GM23338 (cell line): ENCODE data around the gene ARFGAP2.

ENCODE experiments used
- CREB1 ChIP-seq: fragments of 250-450 bp; sonication (Bioruptor Pico); IDR thresholded peaks from 2 replicates; pipeline ENCODE4 v1.5.0; 2020; ENCODE audit warnings: low read depth, mild to moderate bottlenecking, moderate library complexity
- ETS1 ChIP-seq: IDR thresholded peaks from 2 replicates; pipeline ENCODE4 v1.6.1; 2016; ENCODE audit warnings: antibody characterized with exemption
- EZH2 ChIP-seq: fragments of 200-600 bp; sonication (generic); IDR thresholded peaks from one replicate; pipeline ENCODE4 v1.8.0; 2017; ENCODE audit warnings: antibody characterized with exemption, mild to moderate bottlenecking, low read depth; ENCODE audit not compliant: unreplicated experiment
- EZH2phosphoT487 ChIP-seq: fragments of 200-600 bp; sonication (generic); IDR thresholded peaks from one replicate; pipeline ENCODE4 v1.8.1; 2018; ENCODE audit warnings: antibody characterized with exemption; ENCODE audit not compliant: unreplicated experiment
- JUNB ChIP-seq: IDR thresholded peaks from one replicate; pipeline ENCODE4 v1.6.1; 2016; ENCODE audit warnings: antibody characterized with exemption; ENCODE audit not compliant: unreplicated experiment
- NANOG ChIP-seq: IDR thresholded peaks from 2 replicates; pipeline ENCODE4 v1.6.1; 2016; ENCODE audit warnings: antibody characterized with exemption, borderline replicate concordance
- POLR2AphosphoS5 ChIP-seq: IDR thresholded peaks from 2 replicates; pipeline ENCODE4 v1.6.1; 2016; ENCODE audit warnings: antibody characterized with exemption, low read depth
- ZNF114 ChIP-seq: fragments of 250-450 bp; sonication (Bioruptor Pico); IDR thresholded peaks from 2 replicates; pipeline ENCODE4 v1.5.0; 2020; ENCODE audit warnings: mild to moderate bottlenecking, moderate library complexity
- ZNF331 ChIP-seq: fragments of 250-450 bp; sonication (Bioruptor Pico); IDR thresholded peaks from 2 replicates; pipeline ENCODE4 v1.5.0; 2020; ENCODE audit warnings: low read depth, mild to moderate bottlenecking, moderate library complexity
- TF ChIP-seq, protein P1 (sequence below), 2 experiments: fragments of 200-600 bp in 1 of 2; sonication (generic) in 1 of 2; conservative IDR thresholded peaks; 2 replicates each; pipeline versions ENCODE4 v1.5.1 to v1.6.1; 2016 to 2017; ENCODE audit warnings: antibody characterized with exemption in 2 of 2, low read depth in 2 of 2, mild to moderate bottlenecking in 2 of 2, moderate library complexity in 1 of 2
- TF ChIP-seq, protein P2 (sequence below): IDR thresholded peaks from one replicate; pipeline ENCODE4 v1.6.1; 2018; ENCODE audit warnings: antibody characterized with exemption; ENCODE audit not compliant: unreplicated experiment

DNA sequence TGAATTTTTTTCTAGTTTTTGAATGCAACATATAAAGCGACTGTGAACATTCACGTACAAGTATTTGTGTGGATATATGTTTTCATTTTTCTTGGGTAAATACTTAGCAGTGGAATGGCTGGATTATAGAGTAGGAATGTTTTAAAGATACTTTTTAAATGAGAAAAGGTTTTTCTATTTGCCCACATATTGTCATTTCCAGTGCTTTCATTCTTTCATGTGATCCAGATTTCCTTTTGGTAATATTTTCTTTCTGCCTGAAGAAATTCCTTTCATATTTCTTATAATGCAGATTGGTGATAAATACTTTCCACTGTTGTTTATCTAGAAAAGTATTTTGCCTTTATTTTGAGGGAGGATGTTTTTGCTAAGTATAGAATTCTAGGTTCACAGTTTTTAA is 46.0 kb upstream of the ARFGAP2 start:
- TF ChIP-seq, protein P1, sequence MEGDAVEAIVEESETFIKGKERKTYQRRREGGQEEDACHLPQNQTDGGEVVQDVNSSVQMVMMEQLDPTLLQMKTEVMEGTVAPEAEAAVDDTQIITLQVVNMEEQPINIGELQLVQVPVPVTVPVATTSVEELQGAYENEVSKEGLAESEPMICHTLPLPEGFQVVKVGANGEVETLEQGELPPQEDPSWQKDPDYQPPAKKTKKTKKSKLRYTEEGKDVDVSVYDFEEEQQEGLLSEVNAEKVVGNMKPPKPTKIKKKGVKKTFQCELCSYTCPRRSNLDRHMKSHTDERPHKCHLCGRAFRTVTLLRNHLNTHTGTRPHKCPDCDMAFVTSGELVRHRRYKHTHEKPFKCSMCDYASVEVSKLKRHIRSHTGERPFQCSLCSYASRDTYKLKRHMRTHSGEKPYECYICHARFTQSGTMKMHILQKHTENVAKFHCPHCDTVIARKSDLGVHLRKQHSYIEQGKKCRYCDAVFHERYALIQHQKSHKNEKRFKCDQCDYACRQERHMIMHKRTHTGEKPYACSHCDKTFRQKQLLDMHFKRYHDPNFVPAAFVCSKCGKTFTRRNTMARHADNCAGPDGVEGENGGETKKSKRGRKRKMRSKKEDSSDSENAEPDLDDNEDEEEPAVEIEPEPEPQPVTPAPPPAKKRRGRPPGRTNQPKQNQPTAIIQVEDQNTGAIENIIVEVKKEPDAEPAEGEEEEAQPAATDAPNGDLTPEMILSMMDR (conservative IDR thresholded peaks at IDR 0.05; ENCODE audit: low read depth in 2 of 2), result no peak
- TF ChIP-seq ZNF331 (CRISPR knock-in tag) (no peak), EZH2 (no peak), NANOG (no peak), CREB1 (CRISPR knock-in tag) (no peak), EZH2phosphoT487 (no peak), POLR2AphosphoS5 (no peak), JUNB (no peak), ETS1 (no peak), ZNF114 (CRISPR knock-in tag) (no peak)
- TF ChIP-seq, protein P2, sequence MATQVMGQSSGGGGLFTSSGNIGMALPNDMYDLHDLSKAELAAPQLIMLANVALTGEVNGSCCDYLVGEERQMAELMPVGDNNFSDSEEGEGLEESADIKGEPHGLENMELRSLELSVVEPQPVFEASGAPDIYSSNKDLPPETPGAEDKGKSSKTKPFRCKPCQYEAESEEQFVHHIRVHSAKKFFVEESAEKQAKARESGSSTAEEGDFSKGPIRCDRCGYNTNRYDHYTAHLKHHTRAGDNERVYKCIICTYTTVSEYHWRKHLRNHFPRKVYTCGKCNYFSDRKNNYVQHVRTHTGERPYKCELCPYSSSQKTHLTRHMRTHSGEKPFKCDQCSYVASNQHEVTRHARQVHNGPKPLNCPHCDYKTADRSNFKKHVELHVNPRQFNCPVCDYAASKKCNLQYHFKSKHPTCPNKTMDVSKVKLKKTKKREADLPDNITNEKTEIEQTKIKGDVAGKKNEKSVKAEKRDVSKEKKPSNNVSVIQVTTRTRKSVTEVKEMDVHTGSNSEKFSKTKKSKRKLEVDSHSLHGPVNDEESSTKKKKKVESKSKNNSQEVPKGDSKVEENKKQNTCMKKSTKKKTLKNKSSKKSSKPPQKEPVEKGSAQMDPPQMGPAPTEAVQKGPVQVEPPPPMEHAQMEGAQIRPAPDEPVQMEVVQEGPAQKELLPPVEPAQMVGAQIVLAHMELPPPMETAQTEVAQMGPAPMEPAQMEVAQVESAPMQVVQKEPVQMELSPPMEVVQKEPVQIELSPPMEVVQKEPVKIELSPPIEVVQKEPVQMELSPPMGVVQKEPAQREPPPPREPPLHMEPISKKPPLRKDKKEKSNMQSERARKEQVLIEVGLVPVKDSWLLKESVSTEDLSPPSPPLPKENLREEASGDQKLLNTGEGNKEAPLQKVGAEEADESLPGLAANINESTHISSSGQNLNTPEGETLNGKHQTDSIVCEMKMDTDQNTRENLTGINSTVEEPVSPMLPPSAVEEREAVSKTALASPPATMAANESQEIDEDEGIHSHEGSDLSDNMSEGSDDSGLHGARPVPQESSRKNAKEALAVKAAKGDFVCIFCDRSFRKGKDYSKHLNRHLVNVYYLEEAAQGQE, result no peak
